GM10248 (cell line): ENCODE data around the gene RASGRP1.

Experiments
- CTCF ChIA-PET: fragments of 300-600 bp; sonication (Branson Sonifier 250); formaldehyde crosslinking; extraction: SDS; loops from one replicate; lab custom pipeline; 2021; ENCODE audit warnings: antibody characterized with exemption; lab: Yijun Ruan, JAX
- POLR2A ChIA-PET: fragments of 350-650 bp; sonication (Branson Sonifier 250); formaldehyde crosslinking; extraction: SDS; loops from one replicate; lab custom pipeline; 2020; ENCODE audit warnings: antibody characterized with exemption; lab: Yijun Ruan, JAX
- DNase-seq: peaks from one replicate; pipeline ENCODE4 v3.0.0; 2012; ENCODE audit errors: extremely low spot score
- CTCF ChIP-seq: IDR thresholded peaks from 2 replicates; pipeline ENCODE4 v1.5.1; 2012; ENCODE audit warnings: mild to moderate bottlenecking, low read depth; ENCODE audit errors: extremely low read depth, missing control alignments, control extremely low read depth

The RASGRP1 gene

DNA sequence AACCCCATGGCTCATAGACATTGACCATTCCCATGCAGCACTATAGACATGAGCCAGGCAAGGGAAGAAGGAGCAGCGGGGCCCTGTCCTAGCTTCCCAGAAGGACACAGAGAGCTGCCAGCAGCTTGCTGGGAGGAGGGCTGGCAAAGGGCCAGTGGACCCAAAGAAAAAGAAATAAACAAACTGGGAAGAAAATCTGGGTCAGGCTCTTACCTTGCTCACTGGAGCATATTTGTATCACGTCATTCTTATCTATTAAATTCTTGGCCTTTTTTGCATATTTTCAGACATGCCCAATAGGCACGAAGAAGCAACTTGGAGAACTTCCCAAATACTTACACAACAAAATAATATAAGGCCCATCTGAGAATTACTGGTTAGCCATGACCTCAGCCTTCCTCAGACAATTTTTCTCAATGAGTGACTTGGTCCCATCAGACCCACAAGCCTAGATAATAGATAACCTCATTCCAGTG lies 28.4 kb downstream of the RASGRP1 start:
- no peak for TF ChIP-seq CTCF
- DNase-seq = no peak
- ChIA-PET CTCF (interaction anchor here (2.2 kb wide), 1 partner anchor 28 kb away, joined by 8 read pairs; the partner anchor contains the start of gene RASGRP1), POLR2A (no interaction called here)

- DNase-seq = no peak
- ChIA-PET CTCF (interaction anchor here (0.7 to 2.6 kb wide), 6 partner anchors 10 to 155 kb away, joined by 3 to 13 read pairs (median 4); partner anchors contain the start of gene RASGRP1), POLR2A (no interaction called here)
- TF ChIP-seq CTCF = no peak
Observed at GRCh38 chr15:38535491-38536200, 29.0 kb downstream of the RASGRP1 start.

GRCh38 chr15:38534691-38535090 lies 29.9 kb downstream of the RASGRP1 start:
- no peak for TF ChIP-seq CTCF
- POLR2A ChIA-PET = no interaction called here
- CTCF ChIA-PET = interaction anchor here (1.1 to 2.6 kb wide), 9 partner anchors 9 to 164 kb away, joined by 3 to 13 read pairs (median 3); partner anchors contain the start of gene RASGRP1
- no peak for DNase-seq

DNA sequence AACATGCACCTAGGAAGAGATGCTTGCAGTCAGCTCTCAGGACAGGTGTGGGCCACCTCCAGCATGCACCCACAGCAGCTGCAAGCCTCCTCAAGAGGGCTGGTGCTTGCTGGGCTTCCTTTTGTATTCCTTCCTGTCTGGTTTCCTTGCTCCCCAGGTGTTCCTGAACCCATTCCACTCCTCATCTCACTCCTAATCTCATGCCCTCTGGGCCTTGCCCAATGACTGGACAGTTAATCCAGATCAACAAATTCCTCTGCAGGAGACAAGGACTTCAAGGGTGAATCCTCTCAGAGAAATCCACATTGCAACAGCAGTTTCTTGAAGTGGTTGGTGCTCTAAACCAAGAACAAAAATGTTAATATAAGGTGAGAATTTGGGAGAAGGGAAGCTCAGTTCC lies 30.7 kb downstream of the RASGRP1 start:
- POLR2A ChIA-PET = no interaction called here
- TF ChIP-seq CTCF = no peak
- DNase-seq = no peak
- CTCF ChIA-PET = interaction anchor here (0.8 to 2.6 kb wide), 9 partner anchors 9 to 164 kb away, joined by 3 to 13 read pairs (median 3); no protein-coding TSS in a partner anchor

GRCh38 chr15:38533416-38533915 lies 31.1 kb downstream of the RASGRP1 start:
- ChIA-PET POLR2A (no interaction called here), CTCF (interaction anchor here (0.8 to 2.6 kb wide), 6 partner anchors 11 to 165 kb away, joined by 3 to 13 read pairs (median 3); no protein-coding TSS in a partner anchor)
- TF ChIP-seq CTCF = no peak
- DNase-seq = no peak

DNA sequence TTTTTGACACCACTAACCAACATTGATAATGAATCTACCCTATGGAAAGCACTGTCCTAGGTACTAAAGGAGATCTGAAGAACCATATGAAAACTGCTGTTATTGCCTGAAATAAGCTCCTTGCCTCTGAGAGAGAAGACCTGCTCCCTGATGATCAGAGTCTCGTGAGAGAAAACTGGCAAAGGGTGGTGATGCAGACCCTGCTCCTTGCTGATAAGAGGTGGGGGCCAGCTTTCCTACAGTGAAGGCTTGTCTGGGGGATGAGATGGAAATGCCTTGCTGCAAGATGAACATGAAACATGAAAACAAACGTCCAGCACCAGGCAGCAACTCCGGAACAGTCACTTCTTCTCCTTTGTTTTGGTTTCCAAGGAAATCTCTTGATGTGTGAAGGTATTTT lies 31.9 kb downstream of the RASGRP1 start:
- CTCF ChIA-PET = interaction anchor here (1.0 to 2.9 kb wide), 5 partner anchors 9 to 158 kb away, joined by 3 to 14 read pairs (median 6); partner anchors contain the start of gene RASGRP1
- DNase-seq = no peak
- POLR2A ChIA-PET = no interaction called here
- TF ChIP-seq CTCF = no peak
